HG03196 (cell line): ENCODE results near the gene STAT3.
"Not testable (repeated sequence)": the region's sequence is repeated elsewhere in the genome, so short reads cannot be mapped to it uniquely, and the experiment has no call there.

Experiments used
- ATAC-seq: cut with Tn5 transposase; IDR thresholded peaks from one replicate; pipeline ENCODE4 v1.9.1; 2021; ENCODE audit not compliant: unreplicated experiment

STAT3 gene

GRCh38 chr17:42264366-42264765 is 123.9 kb downstream of the STAT3 start:
- ATAC-seq, result not testable (repeated sequence)
